ENCODE data around the gene C20orf204.

C20orf204 gene

DNA sequence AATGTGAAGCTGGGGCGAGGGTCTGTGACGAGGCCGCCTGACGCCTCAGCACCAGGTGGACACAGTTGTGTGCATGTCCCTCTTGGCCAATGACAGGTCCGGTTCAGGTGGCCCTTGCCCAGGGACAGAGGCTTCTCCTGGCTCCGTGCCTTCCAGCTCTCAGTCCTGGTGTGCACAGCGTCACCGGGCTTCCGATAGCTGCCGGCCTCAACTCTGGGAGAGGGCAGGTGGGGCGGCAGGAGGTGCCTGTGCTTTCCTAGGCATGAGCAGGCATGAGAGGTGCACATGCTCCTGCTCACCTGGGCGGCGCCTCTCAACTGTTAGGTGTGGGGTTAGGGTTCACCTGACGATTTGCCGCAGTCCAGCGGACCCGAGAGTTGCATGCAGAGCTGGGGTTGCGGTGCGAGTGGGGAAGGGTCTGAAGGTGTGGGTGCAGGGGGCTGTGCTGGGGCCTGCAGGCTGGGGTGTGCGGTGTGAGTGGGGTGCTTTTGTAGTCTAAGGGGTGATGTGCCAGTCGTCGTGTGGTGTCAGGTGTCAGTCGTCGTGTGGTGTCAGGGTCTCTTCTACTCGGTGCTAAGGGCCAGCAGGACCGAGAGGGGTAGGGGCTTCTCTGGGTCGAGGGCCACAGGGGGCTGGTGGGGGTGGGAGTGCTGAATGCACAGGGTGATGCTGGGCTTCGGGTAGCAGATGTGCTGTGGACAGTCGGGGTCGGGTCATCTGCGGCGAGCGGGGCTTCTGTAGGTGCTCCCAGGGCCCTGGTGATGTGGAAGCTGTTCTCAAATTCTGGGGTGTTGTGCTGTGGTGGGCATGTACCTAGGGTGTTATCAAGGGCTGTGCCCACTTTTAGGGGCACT lies 17.2 kb downstream of the C20orf204 start:
- TF ChIP-seq, protein P1, sequence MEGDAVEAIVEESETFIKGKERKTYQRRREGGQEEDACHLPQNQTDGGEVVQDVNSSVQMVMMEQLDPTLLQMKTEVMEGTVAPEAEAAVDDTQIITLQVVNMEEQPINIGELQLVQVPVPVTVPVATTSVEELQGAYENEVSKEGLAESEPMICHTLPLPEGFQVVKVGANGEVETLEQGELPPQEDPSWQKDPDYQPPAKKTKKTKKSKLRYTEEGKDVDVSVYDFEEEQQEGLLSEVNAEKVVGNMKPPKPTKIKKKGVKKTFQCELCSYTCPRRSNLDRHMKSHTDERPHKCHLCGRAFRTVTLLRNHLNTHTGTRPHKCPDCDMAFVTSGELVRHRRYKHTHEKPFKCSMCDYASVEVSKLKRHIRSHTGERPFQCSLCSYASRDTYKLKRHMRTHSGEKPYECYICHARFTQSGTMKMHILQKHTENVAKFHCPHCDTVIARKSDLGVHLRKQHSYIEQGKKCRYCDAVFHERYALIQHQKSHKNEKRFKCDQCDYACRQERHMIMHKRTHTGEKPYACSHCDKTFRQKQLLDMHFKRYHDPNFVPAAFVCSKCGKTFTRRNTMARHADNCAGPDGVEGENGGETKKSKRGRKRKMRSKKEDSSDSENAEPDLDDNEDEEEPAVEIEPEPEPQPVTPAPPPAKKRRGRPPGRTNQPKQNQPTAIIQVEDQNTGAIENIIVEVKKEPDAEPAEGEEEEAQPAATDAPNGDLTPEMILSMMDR (IDR thresholded peaks at IDR 0.05; ENCODE audit: insufficient read depth, low read depth, low read length, missing control alignments): no peak
- H3K4me3 ChIP-seq (ENCODE audit: low read length): no peak overlapping the region
- DNase-seq (ENCODE audit: low read depth): no peak

DNA sequence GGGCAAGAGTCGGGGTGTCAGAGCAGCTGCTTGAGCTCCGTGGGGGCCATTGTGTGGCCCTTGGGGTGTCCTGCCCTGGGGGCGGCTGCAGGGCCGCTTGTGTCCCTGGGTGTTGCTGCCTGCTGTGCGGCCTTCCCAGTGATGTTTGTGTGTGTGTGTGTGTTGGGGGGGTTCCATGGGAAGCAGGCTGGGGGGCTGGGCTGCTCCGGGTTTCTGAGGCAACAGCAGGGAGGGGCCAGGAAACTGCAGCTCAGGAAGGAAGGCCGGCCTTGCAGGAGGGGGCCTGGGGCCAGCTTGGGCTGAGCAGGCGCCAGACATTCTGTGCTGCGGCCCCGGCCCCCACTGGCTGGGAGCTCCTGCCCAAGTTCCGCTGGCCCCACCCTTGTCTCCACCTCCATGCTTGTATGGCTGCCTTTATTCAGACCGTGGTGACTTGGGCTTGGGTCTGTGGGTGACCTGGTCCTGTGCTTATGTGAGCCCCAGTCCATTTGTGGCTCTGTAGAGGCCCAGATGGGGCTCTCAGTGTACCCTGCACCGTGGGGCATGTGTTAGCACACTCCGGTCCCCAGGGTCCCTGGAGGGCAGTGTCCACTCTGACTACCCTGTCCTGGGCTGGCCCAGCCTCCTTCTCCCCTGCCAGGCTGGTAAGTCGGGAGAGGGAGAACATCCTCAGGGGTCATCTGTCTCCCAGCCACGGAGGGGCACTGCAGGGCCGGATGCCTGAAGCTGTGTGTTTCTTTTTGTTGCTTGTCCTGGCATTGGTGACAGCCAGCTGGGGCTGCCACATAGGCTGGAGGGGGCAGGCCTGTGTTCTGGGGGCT lies 18.1 kb downstream of the C20orf204 start:
- TF ChIP-seq, protein P1 (IDR thresholded peaks at IDR 0.05; ENCODE audit: insufficient read depth, low read depth, low read length, missing control alignments): no peak
- no peak overlapping the region for H3K4me3 ChIP-seq (ENCODE audit: low read length)
- no peak for DNase-seq (ENCODE audit: low read depth)

DNA sequence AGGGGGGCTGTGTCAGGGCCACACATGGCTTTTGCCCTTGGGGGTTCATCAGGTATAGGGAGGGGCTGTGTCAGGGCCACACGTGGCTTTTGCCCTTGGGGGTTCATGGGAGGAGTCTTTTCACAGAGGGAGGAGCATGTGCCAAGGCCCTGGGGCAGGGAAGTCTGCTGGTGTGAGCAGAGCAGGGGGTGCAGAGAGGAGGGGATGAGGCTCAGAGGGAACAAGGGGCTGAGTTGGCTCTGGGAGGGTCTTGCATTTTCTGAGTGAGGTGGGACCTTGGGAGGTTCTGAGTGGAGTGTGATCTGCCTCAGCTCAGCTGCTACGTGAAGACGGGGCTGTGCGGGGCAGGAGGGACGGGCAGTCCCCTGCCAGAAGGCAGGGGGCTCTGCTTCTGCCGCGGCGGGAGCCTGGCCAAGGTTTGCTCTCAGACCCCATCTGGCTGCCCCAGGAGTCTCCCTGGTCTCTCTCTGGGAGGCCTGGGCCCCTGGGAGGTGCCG lies 19.5 kb downstream of the C20orf204 start:
- TF ChIP-seq, protein P1 (IDR thresholded peaks at IDR 0.05; ENCODE audit: insufficient read depth, low read depth, low read length, missing control alignments): no peak
- no peak overlapping the region for H3K4me3 ChIP-seq (ENCODE audit: low read length)
- no peak for DNase-seq (ENCODE audit: low read depth)

DNA sequence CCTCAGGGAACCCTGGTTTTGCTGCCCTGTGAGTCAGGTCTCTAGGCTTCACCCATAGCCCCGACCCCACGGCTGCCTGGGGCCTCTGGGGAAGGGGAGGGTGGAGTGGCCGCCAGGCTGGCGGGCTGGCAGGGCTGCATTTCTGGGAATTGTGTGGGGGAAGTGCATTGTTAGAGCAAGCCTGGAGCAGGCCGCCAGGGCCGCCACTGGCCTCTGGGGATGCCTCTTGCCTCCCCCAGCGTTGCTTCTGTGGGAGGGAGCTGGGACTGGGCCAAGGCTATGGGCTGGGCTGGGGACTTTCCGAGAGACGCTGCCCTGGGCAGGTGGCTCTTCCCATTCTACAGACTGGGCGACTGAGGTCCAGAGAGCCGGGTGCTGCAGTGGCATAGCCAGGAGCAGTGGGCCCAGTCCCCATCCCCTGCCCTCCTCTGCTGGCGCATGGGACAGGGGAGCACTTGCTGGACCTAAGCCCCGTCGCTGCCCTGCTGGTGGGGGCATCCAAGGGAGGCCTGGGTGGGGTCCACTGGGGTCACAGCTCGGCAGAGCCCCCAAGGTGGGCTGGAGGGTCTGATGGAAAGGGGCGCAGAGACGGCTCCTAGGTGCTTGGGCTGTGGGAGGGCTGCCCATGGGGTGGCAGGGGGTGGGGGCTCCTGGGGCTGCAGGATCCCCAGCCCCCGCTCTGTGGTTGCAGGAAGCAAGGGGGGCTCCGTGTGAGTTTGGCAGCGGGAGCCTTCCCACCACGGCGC lies 20.1 kb downstream of the C20orf204 start:
- no peak overlapping the region for H3K4me3 ChIP-seq (ENCODE audit: low read length)
- TF ChIP-seq, protein P1 (IDR thresholded peaks at IDR 0.05; ENCODE audit: insufficient read depth, low read depth, low read length, missing control alignments): no peak
- no peak for DNase-seq (ENCODE audit: low read depth)

DNA sequence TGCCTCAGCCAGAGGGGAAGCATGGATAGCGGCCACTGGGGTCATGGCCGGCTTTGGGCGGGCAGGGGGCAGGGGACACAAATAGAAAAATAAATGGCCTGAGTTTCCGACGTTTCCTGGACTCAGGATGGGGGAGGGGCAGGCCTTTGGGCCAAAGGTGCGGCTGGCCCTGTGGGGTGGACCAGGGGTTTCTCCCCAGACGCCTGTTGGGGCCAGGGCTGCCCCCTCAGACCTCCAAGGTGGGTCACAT lies 20.6 kb downstream of the C20orf204 start:
- H3K4me3 ChIP-seq (ENCODE audit: low read length): no peak overlapping the region
- TF ChIP-seq, protein P1 (IDR thresholded peaks at IDR 0.05; ENCODE audit: insufficient read depth, low read depth, low read length, missing control alignments): no peak
- DNase-seq (ENCODE audit: low read depth): no peak

DNA sequence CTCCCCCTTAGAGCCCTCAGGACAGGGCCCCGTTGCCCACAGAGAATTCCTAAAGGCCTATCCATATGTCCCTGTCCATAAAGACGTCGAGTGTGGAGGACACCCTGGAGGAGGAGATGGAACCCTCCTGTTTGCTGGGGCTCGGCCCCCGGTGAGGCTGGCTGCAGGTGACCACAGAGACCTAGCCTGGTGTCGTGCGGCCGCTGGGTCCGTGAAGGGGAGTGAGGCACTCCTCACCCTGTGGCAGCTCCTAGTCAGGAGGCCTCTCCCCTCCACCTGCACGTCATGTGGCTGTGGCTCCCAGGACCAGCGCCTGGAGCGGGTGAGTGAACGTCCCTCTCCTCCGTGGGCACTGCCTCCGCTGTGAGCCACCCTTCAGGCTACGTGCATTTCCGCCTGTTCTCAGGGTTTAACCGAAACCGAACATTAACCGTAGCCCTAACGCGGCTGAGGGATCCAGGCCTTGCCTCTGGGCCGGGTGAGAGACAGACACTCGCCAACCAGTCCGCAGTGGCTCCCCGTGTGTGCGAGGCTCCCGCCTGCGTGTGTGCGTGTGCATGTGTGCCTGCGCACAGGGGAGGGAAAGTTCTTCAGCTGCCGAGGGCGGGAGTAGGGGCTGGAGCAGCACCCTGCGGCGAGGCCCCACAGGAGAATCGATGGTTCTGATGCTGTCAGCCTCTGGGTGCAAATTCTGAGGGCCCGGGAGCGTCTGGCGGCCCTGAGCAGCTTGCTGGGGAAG lies 21.1 kb downstream of the C20orf204 start:
- no peak overlapping the region for H3K4me3 ChIP-seq (ENCODE audit: low read length)
- TF ChIP-seq, protein P1 (IDR thresholded peaks at IDR 0.05; ENCODE audit: insufficient read depth, low read depth, low read length, missing control alignments): no peak
- no peak for DNase-seq (ENCODE audit: low read depth)
